Amygdala (tissue), 56 donors: ENCODE measurements around the gene SLC25A10.

Experiments used
- DNase-seq, 56 donors: peaks; one replicate each; lab custom pipeline; 2025; lab: John Stamatoyannopoulos, UW

Gene SLC25A10

GRCh38 chr17:81717049-81717765, 5.1 kb downstream of the SLC25A10 start:
- DNase-seq = no peak

GRCh38 chr17:81717766-81718089, 5.6 kb downstream of the SLC25A10 start:
- no peak for DNase-seq

GRCh38 chr17:81719410-81720266, 7.6 kb downstream of the SLC25A10 start:
- DNase-seq = peak in 19 of 56 donors; percentile 4 to 73 (median 38)

- no peak for DNase-seq
Measured at GRCh38 chr17:81720267-81721071, 8.4 kb downstream of the SLC25A10 start.

- DNase-seq = peak in 29 of 56 donors; percentile 5 to 72 (median 34)
Measured at GRCh38 chr17:81722184-81723120, 10.4 kb downstream of the SLC25A10 start.

- no peak for DNase-seq
Measured at GRCh38 chr17:81723651-81724209, 11.6 kb downstream of the SLC25A10 start.

GRCh38 chr17:81725439-81725838, 13.4 kb downstream of the SLC25A10 start:
- no peak for DNase-seq

GRCh38 chr17:81726004-81726403, 13.9 kb downstream of the SLC25A10 start:
- DNase-seq = no peak

GRCh38 chr17:81727324-81728031, 15.4 kb downstream of the SLC25A10 start:
- DNase-seq = no peak

- DNase-seq = peak in 52 of 56 donors; percentile 19 to 86 (median 60)
Measured at GRCh38 chr17:81733507-81734404, 21.7 kb downstream of the SLC25A10 start.

- DNase-seq = peak in 1 of 56 donors; percentile 23
Measured at GRCh38 chr17:81734405-81735263, 22.6 kb downstream of the SLC25A10 start.

GRCh38 chr17:81735264-81736102, 23.4 kb downstream of the SLC25A10 start:
- DNase-seq = peak in 1 of 56 donors; percentile 9

- DNase-seq = no peak
Measured at GRCh38 chr17:81737947-81738800, 26.1 kb downstream of the SLC25A10 start.

GRCh38 chr17:81738801-81739393, 26.8 kb downstream of the SLC25A10 start:
- no peak for DNase-seq
